ENCODE measurements around the gene TSC2.
"Not testable (repeated sequence)": the region's sequence is repeated elsewhere in the genome, so short reads cannot be mapped to it uniquely, and the experiment has no call there.

TSC2 gene

DNA sequence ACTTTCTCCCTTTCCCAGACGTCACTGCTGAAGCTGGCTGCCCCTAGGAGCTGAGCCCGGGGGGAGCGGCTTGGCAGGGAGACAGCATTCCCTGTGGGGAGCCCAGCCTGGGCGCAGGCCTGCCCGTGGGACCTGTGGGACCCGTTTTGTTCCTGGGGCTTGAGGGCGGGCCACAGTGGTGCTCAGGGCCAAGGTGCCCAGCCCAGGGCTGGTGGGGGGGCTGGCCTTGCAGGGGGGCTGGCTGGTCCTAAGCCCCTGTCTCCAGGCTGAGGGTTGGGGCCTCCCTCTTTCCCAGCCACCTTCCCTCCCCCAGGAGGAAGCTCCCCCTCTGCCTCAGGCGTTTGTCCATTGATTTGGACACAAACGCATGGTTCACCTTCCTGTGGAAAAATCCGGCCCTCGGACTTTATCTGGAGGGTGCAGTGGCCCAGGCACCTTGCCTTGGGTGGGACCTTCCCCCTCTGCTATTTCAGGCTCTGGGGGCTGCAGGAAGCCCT is 16.7 kb upstream of the TSC2 start:
- DNase-seq (ENCODE audit: low read depth in 2 of 2) = no peak

DNA sequence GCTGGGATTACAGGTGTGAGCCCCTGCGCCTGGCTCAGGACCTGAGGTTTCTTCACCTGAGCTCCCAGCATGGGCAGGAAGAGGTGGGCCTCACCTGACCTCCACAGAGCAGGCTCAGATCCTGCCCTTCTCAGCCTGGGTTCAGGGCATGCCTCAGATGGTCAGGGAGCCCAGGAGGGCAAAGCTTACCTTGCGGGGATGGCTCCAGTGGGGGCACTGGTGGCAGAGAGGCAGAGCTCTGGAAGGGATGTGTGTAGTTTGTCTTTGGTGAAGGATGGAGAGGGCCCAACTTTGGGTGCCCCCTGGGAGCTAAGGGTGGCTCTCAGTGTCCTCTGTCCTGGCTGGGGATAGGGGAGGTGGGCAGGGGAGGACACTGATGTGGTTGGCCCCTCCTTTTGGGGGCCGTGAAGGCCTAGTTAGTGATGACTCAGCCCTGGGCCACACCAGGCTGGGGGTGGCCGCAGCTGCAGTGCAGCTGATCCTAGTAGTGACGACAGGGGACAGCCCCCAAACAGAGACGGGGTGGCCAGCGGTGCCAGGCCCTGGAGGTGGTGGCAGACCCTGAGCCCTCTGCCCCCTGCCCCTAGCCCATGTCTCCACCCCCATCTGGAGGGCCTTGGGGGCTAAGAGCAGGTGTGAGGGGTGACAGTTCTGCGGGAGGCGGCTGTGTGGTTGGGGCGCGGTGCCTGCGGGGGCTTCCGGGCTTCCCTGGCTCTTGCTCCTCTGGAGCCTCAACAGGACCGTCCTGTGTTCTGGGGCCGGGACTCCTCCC is 15.3 kb upstream of the TSC2 start:
- DNase-seq (ENCODE audit: low read depth in 2 of 2) = no peak

DNA sequence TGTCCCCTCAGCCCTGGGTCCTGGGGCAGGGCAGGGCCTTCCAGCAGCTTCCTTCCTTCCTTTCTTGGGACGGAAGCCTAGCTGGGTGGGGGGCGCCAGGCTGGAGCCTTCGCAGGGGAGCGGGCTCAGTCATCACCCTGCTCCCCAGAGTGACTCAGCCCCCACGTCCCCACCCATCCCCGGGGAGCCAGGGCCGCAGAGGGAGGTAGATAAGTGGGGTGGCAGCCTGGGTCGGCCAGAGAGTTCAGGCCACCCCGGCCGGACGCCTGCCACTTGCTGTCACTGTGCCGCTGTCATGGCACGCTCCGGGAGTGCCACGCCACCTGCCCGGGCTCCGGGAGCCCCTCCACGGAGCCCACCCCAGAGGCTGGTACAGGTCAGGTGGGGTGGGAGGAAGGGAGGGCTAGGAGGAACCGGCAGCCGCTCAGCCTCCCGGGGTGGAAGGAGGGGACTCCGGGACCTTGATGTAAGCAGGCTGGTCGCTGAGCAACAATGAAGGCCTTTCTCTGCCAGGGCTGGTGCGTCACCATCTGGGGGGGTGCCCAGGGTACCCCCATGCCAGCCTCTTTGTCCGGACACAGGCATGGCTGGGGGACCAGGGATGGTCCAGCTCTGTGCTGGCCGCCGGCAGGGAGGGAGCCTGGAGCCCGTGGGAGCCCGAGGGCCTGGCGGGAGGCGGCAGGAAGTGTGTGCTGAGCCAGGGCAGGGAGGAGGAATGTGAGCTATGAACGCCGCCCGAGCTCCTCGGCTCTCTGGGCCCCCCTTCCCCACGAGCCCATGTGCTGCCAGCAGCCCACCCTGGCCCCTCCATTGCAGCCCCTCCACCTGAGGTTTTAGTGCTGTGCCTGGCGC is 14.5 kb upstream of the TSC2 start:
- no peak for DNase-seq (ENCODE audit: low read depth in 2 of 2)

DNA sequence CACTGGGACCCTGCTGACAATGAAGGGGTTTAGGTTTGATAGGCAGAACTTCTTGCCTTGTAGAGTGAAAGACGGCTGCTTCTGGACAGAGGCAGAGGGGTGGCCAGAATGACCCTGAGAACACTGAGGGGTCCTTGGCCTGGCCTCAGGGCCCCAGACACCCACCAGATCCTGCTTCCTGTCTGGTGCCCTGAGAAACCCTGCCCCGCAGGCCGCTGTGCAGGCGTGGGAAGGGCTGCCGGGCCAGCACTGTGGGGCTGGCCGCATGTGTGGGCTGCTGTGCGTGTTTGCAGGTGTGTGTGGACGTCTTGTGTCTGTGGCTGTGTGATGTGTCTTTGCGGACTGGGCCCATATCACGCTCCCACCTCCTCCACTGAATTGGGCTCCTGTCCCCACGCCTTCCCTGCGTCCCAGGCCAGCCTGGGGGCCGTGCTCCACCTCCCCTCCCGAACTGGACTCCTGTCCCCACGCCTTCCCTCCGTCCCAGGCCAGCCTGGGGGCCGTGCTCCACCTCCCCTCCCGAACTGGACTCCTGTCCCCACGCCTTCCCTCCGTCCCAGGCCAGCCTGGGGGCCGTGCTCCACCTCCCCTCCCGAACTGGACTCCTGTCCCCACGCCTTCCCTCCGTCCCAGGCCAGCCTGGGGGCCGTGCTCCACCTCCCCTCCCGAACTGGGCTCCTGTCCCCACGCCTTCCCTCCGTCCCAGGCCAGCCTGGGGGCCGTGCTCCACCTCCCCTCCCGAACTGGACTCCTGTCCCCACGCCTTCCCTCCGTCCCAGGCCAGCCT is 13.7 kb upstream of the TSC2 start:
- DNase-seq (ENCODE audit: low read depth in 2 of 2) = not testable (repeated sequence)

DNA sequence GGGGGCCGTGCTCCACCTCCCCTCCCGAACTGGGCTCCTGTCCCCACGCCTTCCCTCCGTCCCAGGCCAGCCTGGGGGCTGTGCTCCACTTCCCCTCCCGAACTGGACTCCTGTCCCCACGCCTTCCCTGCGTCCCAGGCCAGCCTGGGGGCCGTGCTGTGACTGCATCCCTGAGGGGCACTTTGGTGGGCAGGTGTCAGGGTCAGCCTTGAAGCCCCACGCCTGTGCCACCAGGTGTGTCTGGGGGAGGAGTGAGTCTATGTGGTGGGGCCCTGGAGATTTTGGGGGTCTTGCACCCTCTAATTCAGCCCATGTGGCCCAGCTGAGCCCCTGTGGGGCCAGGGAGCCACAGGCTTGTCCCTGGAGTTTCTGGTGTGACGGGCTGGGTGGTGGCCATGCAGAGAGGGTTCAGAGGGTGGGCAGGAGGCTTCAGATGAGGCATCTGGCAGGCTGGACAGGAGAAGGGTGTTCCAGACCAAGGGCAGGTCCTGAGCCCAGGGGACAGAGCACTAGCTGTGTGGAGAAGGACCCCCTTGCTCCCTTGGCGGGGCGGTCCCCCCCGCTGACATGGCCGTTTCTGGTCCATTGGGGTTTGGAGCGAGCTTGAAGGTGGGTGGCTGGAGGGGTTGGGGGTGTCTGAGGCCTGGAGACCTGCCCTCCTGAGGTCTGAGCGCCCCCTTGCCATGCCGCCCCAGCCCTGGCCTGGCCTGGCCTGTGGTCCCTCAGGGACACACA is 12.9 kb upstream of the TSC2 start:
- no peak for DNase-seq (ENCODE audit: low read depth in 2 of 2)

DNA sequence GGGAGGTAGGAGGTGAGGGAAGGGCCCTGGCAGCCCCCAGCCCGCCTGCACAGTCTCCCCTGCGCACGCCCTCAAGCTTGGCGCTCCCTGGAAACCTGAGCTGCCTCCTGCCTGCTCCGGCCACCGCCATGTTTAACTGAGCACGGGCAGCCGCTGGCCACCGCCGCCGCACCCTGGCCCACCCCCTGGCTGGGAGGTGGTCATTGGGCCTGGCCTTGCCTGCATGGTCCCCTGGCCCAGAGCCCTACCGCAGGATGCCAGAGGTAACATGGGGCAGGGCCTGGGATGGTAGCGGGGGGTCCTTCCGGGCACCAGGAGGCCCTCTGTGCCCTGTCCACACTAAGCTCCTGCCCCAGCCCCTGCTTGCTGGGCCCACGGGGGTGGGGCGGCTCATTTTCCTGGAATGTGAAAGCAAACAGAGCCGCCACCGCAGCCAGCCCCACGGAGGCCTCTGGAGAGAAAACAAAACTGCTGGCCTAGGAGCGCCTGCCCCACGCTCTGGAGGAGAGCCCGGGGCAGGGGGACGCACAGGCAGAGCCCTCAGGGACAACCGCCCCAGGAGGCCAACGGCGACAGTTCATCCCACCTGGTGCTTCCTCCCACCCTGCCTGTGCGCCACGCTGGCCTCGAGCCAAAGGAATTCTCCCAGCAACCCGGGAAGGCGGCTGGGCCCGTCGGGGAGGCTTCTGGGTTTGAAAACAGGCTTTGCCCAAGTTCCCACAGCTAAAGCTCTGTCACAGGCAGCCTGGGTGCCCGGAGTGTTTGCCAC is 12.2 kb upstream of the TSC2 start:
- DNase-seq (ENCODE audit: low read depth in 2 of 2) = no peak

DNA sequence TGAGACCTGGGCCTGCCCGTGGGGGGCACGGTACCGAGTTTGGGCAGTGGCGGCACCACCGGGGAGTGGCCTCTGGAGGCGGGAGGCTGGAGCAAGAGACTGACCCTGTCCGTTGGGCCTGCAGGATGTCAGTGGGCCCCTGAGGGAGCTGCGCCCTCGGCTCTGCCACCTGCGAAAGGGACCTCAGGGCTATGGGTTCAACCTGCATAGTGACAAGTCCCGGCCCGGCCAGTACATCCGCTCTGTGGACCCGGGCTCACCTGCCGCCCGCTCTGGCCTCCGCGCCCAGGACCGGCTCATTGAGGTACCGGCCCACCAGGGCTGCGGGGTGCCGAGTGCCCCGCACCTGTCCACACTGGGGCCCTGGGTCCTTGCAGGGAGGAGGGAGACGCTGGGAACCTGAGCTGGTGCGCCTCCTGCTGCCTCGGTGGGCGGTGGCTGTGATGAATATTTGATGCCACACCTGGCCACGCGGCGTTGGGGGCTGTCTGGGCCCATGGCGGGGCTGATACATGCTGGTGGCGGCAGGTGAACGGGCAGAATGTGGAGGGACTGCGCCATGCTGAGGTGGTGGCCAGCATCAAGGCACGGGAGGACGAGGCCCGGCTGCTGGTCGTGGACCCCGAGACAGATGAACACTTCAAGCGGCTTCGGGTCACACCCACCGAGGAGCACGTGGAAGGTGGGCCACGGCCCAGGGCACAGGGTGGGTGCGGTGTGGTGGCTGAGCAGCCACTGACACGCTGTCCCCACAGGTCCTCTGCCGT is 11.4 kb upstream of the TSC2 start:
- no peak for DNase-seq (ENCODE audit: low read depth in 2 of 2)

DNA sequence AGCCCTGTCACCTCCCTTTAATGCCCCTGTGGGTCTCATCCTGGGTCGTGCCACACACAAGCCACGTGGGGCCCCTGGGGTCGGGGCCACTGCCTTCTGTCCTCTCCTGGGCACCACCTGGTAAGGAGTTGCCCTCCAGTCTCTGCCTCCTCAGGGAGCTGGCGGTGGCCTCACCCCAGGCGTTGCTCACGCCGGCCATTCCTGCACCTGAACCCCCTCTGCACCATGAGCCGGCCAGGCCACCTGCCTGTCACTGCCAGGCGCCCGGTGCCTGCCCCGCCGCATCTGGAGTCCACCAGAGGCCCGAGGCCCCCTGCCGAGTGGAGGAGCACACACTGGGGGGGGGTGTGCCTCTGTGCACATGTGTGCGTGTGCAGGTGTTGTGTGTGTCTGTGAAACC is 10.7 kb upstream of the TSC2 start:
- no peak for DNase-seq (ENCODE audit: low read depth in 2 of 2)

DNA sequence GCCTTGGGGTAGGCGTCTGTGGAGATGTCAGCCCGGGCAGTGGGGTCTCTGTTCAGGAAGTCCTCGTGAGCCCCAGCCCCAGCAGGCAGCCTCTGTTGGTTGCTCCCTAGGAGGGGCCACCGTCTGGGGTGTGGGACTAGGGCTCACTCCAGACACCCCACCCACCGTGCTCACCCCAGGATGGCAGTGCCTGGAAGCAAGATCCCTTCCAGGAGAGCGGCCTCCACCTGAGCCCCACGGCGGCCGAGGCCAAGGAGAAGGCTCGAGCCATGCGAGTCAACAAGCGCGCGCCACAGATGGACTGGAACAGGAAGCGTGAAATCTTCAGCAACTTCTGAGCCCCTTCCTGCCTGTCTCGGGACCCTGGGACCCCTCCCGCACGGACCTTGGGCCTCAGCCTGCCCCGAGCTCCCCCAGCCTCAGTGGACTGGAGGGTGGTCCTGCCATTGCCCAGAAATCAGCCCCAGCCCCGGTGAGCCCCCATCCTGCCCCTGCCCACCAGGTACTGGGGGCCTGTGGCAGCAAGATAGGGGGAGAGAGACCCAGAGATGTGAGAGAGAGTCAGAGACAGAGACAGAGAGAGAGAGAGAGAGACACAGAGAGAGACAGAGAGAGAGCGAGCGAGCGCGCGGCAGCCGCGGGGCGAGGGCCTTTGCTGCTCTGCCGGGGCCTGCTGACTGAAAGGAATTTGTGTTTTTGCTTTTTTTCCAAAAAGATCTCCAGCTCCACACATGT is 10.0 kb upstream of the TSC2 start:
- no peak for DNase-seq (ENCODE audit: low read depth in 2 of 2)

DNA sequence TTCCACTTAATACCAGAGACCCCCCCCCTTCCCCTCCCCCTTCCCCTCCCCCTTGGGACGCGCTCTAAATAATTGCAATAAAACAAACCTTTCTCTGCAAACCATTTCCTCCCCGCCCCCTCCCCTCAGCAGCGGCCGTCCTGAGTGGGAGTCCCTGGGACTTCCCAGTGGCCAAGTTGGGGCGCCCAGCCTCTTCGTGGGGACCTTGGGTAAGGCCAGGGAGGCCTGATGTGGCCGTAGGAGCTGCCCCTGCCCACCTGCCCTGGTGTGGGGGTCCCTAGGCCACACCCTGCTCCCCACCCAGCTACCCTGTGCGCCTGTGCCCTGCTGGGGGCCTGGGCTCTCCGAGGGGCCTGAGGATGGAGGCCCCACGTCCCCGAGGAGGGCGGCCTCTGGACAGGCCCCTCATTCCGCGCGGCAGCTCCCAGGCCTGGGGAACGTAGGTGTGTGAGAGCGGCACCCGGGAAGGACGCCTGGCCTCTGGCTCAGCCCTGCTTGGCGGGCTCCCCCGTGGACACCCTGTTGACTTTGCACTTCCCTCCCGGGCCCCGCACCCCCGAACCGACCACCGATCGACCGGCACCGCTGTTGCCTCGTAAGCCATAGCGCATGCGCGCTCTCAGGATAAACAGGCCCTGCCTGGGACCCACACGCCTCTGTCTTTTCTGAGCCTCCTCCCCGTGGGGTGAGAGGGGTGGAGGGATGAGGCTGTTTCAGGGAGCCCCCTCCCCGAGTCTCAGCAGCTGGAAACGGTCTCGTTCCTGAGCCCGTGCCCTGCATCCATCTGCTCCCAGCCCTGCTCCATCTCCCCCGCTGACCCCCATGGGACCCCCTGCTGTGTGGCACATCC is 9.2 kb upstream of the TSC2 start:
- DNase-seq (ENCODE audit: low read depth in 2 of 2) = no peak

DNA sequence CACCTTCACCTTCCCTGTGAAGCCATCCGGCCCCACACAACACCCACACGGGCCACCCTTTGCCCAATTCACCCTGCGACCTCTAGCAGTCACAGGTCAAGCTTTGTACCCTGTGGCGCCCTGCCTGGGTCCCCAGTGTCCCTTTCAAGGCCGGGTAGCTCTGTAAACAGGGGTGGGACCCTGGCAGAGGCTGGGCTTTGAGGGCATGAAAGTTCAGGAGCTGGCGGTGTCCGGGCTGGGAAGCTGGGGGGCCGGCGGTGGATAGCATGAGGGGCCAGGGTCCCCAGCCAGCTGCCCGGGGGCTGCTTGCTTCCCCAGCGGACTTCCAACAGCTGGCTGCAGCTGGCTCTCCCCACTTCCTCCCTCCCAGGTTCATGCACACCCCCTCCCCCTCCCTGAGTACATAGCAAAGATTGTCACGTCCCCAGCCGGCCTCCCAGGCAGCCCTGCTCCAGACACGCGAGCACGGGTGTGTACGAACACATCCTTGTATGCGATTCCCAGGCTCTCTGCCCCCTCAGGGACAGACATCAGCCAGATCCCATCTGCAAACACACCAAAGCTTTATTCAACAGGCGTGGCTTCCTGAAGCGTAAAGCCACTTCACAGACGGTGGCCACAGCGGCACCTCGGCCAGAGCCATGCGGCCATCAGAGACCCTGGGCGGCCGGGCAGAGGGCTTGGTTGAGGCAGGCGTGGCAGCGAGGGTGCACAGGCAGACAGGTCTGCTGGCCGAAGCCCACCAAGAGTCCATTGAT is 8.3 kb upstream of the TSC2 start:
- no peak for DNase-seq (ENCODE audit: low read depth in 2 of 2)

DNA sequence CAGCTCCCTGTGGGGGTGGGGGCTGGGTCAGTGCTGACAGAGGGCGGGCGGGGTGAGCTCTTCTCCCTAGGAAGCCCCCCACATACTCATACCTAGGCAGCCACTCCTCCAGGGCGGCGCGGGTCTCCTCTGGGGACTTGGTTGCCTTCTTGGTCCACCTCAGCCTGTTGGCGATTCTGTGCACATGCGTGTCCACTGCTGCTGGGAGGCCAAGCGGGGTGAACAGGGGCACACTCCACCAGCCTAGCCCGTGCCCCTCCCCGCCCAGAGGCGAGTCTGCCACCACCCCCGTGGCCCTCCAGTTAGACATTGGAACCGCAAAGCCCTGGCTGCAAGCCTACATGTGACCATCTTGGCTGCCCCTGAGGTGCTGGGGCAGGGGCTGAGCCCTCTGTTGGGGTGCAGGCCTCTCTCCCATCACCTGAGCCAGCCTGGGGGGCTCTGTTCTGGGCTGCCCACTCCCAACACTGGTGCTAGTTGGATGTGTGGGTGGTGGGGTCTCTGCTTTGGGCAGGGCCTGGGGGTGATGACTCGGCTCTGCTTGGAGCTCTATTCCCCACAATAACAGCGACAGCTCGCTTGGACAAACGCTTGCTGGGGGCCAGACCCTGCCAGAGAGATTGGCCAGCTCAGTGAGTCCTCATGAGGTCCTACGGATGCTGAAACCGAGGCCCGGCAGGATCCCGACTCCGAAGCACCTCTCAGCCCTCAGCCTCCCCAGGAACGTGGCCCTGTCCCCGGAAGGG is 7.6 kb upstream of the TSC2 start:
- DNase-seq (ENCODE audit: low read depth in 2 of 2) = no peak

DNA sequence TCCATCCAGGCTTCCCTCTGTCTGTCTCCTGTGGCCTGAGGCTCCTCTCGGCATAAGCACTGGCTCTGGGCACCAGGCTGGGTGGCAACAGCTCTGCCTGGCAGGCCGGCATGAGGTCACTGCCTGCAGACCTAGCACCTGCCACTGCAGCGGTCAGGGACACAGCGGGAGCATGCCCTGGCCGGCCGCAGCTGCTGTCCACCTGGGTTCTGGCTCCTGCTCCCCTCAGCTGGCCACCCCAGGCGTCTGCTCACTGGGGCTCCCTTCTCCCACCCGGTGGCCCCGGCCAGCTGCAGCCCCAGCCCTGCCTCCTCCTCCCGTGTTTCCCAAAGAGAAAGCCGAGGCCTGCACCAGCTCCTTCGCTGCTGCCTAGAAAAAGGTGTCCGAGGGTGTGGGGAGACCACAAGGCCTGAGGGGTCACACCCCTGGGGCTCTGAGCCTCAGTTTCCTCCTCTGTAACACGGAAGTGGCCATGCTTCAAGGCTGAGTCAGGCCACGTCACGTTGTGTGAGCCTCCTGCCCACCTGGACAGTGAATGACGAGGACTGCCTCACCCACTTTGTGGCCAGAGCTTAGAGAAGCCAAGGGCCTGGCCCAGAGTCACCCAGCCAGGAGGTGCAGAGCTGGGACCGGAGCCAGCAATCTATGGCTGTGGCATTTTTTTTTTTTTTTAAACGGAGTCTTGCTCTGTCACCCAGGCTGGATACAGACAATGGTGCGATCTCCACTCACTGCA is 6.8 kb upstream of the TSC2 start:
- DNase-seq (ENCODE audit: low read depth in 2 of 2) = no peak

DNA sequence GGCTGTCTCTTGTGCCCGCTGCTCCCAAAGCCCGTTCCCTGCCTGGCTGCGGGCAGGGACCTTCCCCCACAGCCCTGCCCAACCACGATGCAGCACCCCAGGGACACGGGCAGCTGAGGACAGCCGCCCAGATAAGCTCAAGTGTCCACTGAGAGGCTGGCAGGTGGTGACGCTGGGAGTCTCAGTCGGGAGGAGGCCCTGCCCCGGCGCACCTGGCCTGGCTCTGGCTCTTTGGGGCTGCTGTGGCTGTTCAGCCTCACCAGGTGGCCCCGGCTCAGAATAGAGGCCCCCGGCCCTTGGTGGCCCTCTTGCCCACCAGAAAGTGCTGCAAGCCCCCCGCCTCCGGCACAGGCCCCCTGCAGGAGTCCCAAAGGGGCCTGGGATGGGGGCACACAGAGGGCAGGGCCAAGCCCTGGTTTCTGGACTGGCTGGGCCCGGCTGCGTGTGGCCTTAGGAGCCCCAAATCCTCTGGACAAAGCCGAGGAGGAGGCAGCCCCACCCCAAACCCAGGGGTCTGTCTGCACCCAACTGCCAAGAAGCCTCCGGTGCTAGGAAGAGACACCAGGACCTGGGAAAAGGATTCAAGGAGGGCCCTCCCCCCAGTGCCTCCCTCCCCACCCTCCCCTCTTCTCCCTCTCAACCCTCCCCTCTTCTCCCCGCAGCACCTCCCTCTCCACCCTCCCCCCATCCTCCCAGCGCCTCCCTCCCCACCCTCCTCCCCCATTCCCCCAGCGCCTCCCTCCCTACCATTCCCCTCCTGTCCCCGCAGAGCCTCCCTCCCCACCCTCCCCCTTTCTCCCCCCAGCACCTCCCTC is 5.4 kb upstream of the TSC2 start:
- DNase-seq (ENCODE audit: low read depth in 2 of 2) = no peak

DNA sequence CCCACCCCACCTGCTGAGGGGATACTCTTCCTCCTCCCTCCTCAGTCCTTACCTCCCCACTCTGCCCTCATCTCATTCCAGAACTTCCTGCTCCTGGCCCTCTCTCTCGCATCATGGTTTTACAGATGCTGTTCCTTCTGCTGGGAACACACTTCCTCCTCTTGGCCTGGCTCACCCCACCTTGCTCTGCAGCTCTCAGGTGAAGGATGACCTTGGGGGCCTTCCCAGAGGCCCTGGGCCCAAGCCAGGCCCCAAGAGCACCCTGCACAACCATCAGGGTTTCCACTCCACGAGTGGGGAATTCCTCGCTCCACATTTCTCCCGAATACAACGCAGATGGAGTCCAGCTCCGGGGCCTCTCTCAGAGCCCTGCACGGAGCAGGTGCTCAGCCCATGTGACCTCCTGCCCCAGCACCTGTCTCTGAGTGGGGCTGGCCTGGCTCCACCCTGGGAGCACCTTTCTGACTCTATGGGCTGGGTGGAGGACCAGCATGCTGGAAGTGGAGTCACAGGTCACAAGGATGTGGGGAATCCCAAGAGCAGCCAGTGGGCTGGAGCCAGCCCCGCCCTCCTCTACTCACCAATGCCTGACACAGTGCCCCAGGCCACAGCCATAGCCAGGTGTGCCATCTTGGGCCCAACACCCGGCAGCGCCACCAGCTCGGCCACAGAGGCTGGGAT is 4.7 kb upstream of the TSC2 start:
- no peak for DNase-seq (ENCODE audit: low read depth in 2 of 2)
